ENCODE measurements around the gene PCSK9.

Gene PCSK9

DNA sequence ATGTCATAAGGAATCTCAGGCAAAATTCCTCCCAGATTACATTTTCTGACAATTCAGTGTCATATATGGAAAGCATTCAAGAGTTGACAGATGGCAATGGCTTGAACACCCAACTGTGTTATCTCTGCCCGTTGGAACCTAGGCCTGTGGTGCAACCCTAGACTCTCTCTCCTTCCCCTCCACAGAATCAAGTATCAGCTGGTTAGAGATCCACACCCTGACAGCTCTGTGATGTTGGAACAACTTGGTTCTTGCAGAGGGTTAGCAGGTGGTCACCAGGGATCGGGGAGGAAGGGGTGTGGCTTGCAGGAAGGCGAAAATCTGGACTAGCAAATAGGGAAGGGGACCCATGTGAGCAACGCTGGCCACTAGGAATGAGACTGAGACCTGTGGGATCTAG, 26.3 kb downstream of the PCSK9 start:
- Histone ChIP-seq H3K27ac (ENCODE audit: low read length) (no peak overlapping the region), H3K27me3 (ENCODE audit: control insufficient read depth, insufficient read depth, low read length) (no peaks in the 10 kb centered on the region), H3K36me3 (ENCODE audit: control insufficient read depth, insufficient read depth, low read length) (peaks cover 28% of the 10 kb centered on the region), H3K4me3 (ENCODE audit: low read length) (no peak overlapping the region), H3K9me3 (ENCODE audit: control insufficient read depth, insufficient read depth, low read length) (no peaks in the 10 kb centered on the region), H3K4me1 (ENCODE audit: control insufficient read depth, insufficient read depth, low read length) (no peaks in the 10 kb centered on the region)
- DNase-seq (ENCODE audit: low read depth, low spot score) = no peak
- WGBS (ENCODE audit: insufficient coverage, insufficient read length) = no CpG with 5 or more reads among the region's 4 CpGs

DNA sequence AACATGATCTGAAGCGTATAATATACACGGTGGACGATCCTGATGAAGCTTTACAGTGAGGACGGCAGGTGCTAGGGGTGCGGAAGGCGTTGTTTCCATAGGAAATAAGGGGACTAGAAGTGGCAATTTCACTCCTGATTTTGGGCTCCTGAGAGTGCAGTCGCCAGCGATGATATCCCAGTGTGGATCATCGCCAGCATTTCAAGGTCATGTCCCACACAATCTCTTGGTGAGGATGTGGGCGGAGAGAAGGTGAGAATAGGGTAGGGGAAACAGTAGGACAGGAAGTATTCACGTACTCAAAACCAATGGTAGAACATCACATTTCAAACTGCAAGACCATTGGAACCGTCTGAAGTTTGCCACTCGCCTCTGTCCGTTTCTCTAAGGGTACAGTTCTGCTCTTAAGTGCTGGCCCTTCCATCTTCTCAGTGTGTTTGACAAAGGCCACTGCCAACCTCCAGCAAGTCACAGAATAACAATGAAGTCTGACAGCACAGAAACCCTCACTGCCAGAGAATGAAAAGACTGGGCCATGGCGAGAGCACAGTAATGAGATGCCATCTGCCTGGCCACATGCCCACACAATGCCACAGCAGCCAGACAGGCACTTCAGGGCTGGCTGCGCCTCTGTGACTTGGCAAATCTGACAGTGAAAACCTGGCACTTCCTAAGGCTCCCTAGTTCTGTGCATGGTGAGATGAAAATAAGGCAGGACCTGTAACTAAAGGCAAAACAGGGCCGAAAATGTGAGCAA, 27.9 kb downstream of the PCSK9 start:
- no peaks in the 10 kb centered on the region for H3K27me3 ChIP-seq (ENCODE audit: control insufficient read depth, insufficient read depth, low read length)
- no peaks in the 10 kb centered on the region for H3K9me3 ChIP-seq (ENCODE audit: control insufficient read depth, insufficient read depth, low read length)
- peaks cover 23% of the 10 kb centered on the region for H3K36me3 ChIP-seq (ENCODE audit: control insufficient read depth, insufficient read depth, low read length)
- peaks cover 1% of the 10 kb centered on the region; the same call in 1 of the 2 replicates for H3K4me1 ChIP-seq (ENCODE audit: control insufficient read depth, insufficient read depth, low read length)
- no peak overlapping the region for H3K4me3 ChIP-seq (ENCODE audit: low read length)
- WGBS (ENCODE audit: insufficient coverage, insufficient read length) = no CpG with 5 or more reads among the region's 17 CpGs
- DNase-seq (ENCODE audit: low read depth, low spot score) = no peak
- H3K27ac ChIP-seq (ENCODE audit: low read length) = no peak overlapping the region

DNA sequence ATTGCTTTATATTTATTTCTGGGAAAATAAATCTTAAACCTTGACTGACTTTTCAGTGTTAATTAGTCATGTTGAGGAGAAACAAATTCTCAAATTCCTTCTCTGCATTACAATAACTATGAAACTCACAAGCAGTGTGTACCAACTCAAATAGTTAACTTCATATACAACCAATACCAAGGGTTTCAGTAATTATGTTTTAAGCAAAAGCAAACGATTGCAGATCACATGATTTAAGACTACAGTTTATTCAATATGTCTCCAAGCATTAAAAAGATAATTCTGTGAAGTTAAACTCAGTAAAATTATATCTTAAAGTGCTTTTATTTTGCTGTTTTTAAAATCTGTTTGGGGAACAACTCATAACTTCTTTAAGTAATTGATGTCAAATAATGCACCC, 28.6 kb downstream of the PCSK9 start:
- no peak overlapping the region for H3K27ac ChIP-seq (ENCODE audit: low read length)
- DNase-seq (ENCODE audit: low read depth, low spot score) = no peak
- H3K9me3 ChIP-seq (ENCODE audit: control insufficient read depth, insufficient read depth, low read length) = no peaks in the 10 kb centered on the region
- H3K4me3 ChIP-seq (ENCODE audit: low read length) = no peak overlapping the region
- peaks cover 1% of the 10 kb centered on the region; the same call in 1 of the 2 replicates for H3K4me1 ChIP-seq (ENCODE audit: control insufficient read depth, insufficient read depth, low read length)
- H3K36me3 ChIP-seq (ENCODE audit: control insufficient read depth, insufficient read depth, low read length) = peaks cover 23% of the 10 kb centered on the region
- WGBS (ENCODE audit: insufficient coverage, insufficient read length) = no CpG with 5 or more reads among the region's 1 CpG
- no peaks in the 10 kb centered on the region for H3K27me3 ChIP-seq (ENCODE audit: control insufficient read depth, insufficient read depth, low read length)

DNA sequence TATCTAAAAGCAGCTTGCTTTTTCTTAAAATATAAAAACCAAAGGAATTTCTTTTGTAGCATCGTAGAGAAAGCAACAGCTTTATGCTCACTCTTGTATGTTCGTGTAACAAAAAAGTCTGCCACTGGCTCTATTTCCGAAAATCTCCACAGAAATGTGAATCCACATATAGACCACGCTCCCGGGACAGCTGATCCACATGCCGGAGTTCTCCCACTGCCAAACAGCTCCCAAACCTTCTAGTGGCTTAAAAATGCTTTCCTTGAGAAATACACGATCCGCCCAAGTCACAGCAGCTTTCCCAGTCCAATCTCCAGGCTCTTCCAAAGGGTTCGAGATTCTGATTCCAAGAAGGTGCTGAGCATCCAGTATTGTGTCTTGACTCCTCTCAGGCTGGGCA, 29.3 kb downstream of the PCSK9 start:
- no peak for DNase-seq (ENCODE audit: low read depth, low spot score)
- WGBS (ENCODE audit: insufficient coverage, insufficient read length) = no CpG with 5 or more reads among the region's 9 CpGs
- Histone ChIP-seq H3K4me1 (ENCODE audit: control insufficient read depth, insufficient read depth, low read length) (peaks cover 1% of the 10 kb centered on the region; the same call in 1 of the 2 replicates), H3K27ac (ENCODE audit: low read length) (no peak overlapping the region), H3K9me3 (ENCODE audit: control insufficient read depth, insufficient read depth, low read length) (no peaks in the 10 kb centered on the region), H3K36me3 (ENCODE audit: control insufficient read depth, insufficient read depth, low read length) (peaks cover 22% of the 10 kb centered on the region), H3K27me3 (ENCODE audit: control insufficient read depth, insufficient read depth, low read length) (no peaks in the 10 kb centered on the region), H3K4me3 (ENCODE audit: low read length) (no peak overlapping the region)

DNA sequence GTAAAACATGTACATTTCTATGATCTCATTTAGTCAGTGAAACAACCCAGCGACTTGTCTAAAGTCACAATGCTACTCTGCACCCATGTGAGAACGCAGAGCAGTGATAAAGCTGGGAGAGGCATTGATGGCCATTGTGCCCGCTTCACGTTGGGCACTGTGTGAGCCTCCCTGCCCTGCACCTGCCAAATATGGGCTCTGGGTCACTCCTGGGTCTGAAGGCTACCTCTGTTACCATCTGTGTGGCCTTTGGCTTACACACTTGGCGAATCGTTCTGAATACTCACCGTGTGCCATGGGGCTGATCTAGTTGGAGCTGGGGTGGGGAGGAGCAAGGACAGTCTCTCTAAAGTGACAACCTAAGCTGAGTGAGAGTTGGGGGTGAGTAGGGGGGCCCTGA, 29.9 kb downstream of the PCSK9 start:
- DNase-seq (ENCODE audit: low read depth, low spot score) = no peak
- Histone ChIP-seq H3K36me3 (ENCODE audit: control insufficient read depth, insufficient read depth, low read length) (peaks cover 15% of the 10 kb centered on the region), H3K27ac (ENCODE audit: low read length) (no peak overlapping the region), H3K27me3 (ENCODE audit: control insufficient read depth, insufficient read depth, low read length) (no peaks in the 10 kb centered on the region), H3K4me1 (ENCODE audit: control insufficient read depth, insufficient read depth, low read length) (peaks cover 1% of the 10 kb centered on the region; the same call in 1 of the 2 replicates), H3K9me3 (ENCODE audit: control insufficient read depth, insufficient read depth, low read length) (no peaks in the 10 kb centered on the region), H3K4me3 (ENCODE audit: low read length) (no peak overlapping the region)
- WGBS (ENCODE audit: insufficient coverage, insufficient read length) = no CpG with 5 or more reads among the region's 7 CpGs

DNA sequence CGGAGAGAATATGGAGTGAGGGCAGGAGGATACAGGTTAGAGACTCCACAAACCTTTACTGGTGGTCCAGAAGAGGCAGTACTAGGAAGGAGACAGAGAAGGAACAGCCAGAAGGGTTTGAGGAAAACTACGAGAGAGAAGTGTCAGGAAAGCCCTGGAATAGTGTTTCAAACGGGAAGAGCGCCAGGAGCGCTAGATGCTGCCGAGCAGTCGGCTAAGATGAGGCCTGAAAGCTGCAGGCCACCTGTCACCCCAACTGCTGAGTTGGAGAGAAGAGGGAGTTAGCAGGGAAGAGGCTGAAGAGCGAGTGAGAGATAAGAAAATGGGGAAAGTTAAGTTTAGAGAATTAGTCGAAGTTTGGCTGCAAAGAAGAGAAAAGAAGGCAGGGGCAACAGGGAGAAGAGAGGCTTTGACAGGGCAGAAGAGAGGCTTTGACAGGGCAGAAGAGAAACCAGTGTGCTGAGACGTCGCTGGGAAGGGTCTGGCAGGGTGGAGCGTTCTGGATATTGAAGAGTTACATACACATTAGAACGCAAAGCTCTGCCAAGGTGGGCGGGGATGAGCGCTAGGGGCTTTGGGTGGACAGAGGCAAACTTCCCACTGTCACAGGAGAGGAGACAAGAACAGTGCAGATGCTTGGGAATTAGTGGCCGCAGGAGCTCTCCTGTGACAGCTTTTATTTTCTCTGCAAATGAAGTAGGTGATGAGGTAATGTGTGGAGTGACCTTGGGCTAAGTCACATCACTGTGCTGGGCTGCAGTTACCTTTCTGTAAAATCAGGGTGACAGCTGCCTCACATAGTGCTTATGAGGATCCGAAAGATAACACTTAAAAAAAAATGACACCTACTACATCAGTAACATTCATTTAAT, 31.2 kb downstream of the PCSK9 start:
- Histone ChIP-seq H3K36me3 (ENCODE audit: control insufficient read depth, insufficient read depth, low read length) (peaks cover 13% of the 10 kb centered on the region), H3K27me3 (ENCODE audit: control insufficient read depth, insufficient read depth, low read length) (no peaks in the 10 kb centered on the region), H3K4me3 (ENCODE audit: low read length) (no peak overlapping the region), H3K27ac (ENCODE audit: low read length) (no peak overlapping the region), H3K9me3 (ENCODE audit: control insufficient read depth, insufficient read depth, low read length) (no peaks in the 10 kb centered on the region), H3K4me1 (ENCODE audit: control insufficient read depth, insufficient read depth, low read length) (peaks cover 1% of the 10 kb centered on the region; the same call in 1 of the 2 replicates)
- no peak for DNase-seq (ENCODE audit: low read depth, low spot score)
- 100% methylated on average over 2 of the region's 17 CpGs for WGBS (ENCODE audit: insufficient coverage, insufficient read length)

DNA sequence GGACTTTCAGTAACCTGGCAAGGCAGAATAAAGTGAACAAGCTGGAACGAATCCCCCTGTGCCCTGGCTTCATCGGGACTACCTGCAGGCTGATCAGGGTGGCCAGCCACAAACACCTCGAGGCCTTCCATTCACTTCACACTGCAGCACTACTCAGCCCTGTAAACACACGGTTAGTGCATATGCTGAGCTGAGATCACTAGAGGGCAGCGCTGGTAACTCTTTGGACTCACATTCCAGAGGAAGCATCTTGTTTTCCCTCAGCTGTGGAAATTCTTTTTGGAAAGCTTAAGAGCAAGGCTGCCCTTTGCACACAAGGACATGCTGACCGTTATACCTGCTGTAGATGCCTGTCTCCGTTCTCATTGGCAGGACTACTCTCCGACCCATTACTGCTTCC, 32.1 kb downstream of the PCSK9 start:
- no peak overlapping the region for H3K4me3 ChIP-seq (ENCODE audit: low read length)
- WGBS (ENCODE audit: insufficient coverage, insufficient read length) = no CpG with 5 or more reads among the region's 8 CpGs
- H3K27ac ChIP-seq (ENCODE audit: low read length) = no peak overlapping the region
- no peaks in the 10 kb centered on the region for H3K9me3 ChIP-seq (ENCODE audit: control insufficient read depth, insufficient read depth, low read length)
- H3K27me3 ChIP-seq (ENCODE audit: control insufficient read depth, insufficient read depth, low read length) = no peaks in the 10 kb centered on the region
- DNase-seq (ENCODE audit: low read depth, low spot score) = peak; percentile 64
- H3K4me1 ChIP-seq (ENCODE audit: control insufficient read depth, insufficient read depth, low read length) = peaks cover 1% of the 10 kb centered on the region; the same call in 1 of the 2 replicates
- H3K36me3 ChIP-seq (ENCODE audit: control insufficient read depth, insufficient read depth, low read length) = peaks cover 13% of the 10 kb centered on the region

DNA sequence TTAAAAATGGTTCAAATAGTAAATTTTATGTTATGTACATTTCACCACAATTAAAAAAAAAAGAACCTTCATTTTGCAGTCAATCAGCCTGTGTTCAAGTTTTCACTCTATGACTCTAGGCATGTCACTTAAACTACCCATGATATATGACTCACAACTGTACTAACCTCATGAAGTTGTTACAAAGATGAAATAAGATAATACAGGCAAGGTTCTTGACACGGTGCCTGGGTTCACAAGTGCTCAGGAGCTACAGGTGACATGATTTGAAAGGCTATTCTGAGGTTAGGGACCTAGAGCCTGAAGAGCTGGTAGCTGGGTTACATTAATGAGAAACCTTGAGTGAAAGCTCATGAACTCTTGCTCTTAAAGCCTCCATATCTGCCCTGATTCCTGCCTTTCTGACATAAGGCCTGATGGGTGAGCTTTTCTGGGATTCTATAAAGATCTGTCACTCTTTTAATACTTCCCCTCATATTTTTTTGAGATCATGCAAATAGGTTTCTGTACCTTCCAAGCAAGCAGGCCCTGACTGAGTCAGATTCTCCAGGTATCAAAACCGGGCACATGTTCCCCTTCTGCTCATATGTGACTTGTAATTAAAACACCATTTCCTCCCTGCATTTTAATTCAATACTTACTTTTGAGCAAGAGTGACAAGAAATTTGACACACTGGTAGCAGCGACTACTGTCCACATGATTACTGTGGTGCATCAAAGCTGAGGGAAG, 34.0 kb downstream of the PCSK9 start:
- H3K4me3 ChIP-seq (ENCODE audit: low read length) = no peak overlapping the region
- H3K27ac ChIP-seq (ENCODE audit: low read length) = no peak overlapping the region
- no peaks in the 10 kb centered on the region for H3K9me3 ChIP-seq (ENCODE audit: control insufficient read depth, insufficient read depth, low read length)
- DNase-seq (ENCODE audit: low read depth, low spot score) = no peak
- peaks cover 7% of the 10 kb centered on the region; the same call in 1 of the 2 replicates for H3K36me3 ChIP-seq (ENCODE audit: control insufficient read depth, insufficient read depth, low read length)
- no peaks in the 10 kb centered on the region for H3K27me3 ChIP-seq (ENCODE audit: control insufficient read depth, insufficient read depth, low read length)
- H3K4me1 ChIP-seq (ENCODE audit: control insufficient read depth, insufficient read depth, low read length) = peaks cover 1% of the 10 kb centered on the region; the same call in 1 of the 2 replicates
- no CpG with 5 or more reads among the region's 3 CpGs for WGBS (ENCODE audit: insufficient coverage, insufficient read length)

DNA sequence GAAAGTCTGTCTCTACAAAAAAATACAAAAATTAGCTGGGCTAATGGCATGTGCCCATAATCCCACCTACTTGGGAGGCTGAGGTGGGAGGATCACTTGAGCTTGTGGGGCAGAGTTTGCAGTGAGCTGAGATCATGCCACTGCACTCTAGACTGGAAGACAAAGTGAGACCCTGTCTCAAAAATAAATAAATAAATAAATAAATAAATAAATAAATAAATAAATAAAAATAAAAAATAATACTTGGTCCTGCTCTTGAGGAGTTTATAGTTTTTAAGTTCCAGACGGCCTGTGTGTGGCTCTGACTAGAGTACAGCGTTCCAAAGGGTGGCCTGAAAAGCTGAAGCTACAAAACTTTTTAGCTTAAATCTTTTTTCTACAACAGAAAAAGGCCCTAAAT, 35.1 kb downstream of the PCSK9 start:
- Histone ChIP-seq H3K4me3 (ENCODE audit: low read length) (no peak overlapping the region), H3K27ac (ENCODE audit: low read length) (no peak overlapping the region), H3K27me3 (ENCODE audit: control insufficient read depth, insufficient read depth, low read length) (no peaks in the 10 kb centered on the region), H3K36me3 (ENCODE audit: control insufficient read depth, insufficient read depth, low read length) (peaks cover 5% of the 10 kb centered on the region; the same call in 1 of the 2 replicates), H3K4me1 (ENCODE audit: control insufficient read depth, insufficient read depth, low read length) (peaks cover 1% of the 10 kb centered on the region; the same call in 1 of the 2 replicates), H3K9me3 (ENCODE audit: control insufficient read depth, insufficient read depth, low read length) (no peaks in the 10 kb centered on the region)
- WGBS (ENCODE audit: insufficient coverage, insufficient read length) = no CpG with 5 or more reads among the region's 2 CpGs
- DNase-seq (ENCODE audit: low read depth, low spot score) = no peak

DNA sequence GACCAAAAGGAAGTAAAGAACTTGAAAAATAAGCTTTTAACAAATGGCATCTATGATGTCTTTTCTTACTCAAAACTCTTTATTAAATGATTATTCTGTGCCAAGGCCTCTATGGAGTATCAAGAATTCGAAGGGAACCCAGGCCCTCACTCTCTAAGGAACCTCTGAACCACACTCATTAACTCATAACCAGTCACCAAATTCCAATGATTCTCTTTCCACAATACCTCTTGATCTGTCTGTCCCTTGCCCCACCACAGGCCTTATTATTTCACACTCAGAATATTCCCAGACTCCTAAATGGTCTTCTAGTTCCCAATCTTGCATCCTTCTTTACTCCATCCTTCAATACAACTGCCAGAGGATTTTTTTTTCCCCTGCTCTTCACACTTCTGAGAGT, 37.0 kb downstream of the PCSK9 start:
- H3K4me3 ChIP-seq (ENCODE audit: low read length) = no peak overlapping the region
- H3K4me1 ChIP-seq (ENCODE audit: control insufficient read depth, insufficient read depth, low read length) = peaks cover 1% of the 10 kb centered on the region; the same call in 1 of the 2 replicates
- no peaks in the 10 kb centered on the region for H3K27me3 ChIP-seq (ENCODE audit: control insufficient read depth, insufficient read depth, low read length)
- peaks cover 5% of the 10 kb centered on the region; the same call in 1 of the 2 replicates for H3K36me3 ChIP-seq (ENCODE audit: control insufficient read depth, insufficient read depth, low read length)
- no peaks in the 10 kb centered on the region for H3K9me3 ChIP-seq (ENCODE audit: control insufficient read depth, insufficient read depth, low read length)
- WGBS (ENCODE audit: insufficient coverage, insufficient read length) = no CpG with 5 or more reads among the region's 1 CpG
- no peak overlapping the region for H3K27ac ChIP-seq (ENCODE audit: low read length)
- DNase-seq (ENCODE audit: low read depth, low spot score) = no peak
